ENCODE results near the gene GLI1.

GLI1 gene

DNA sequence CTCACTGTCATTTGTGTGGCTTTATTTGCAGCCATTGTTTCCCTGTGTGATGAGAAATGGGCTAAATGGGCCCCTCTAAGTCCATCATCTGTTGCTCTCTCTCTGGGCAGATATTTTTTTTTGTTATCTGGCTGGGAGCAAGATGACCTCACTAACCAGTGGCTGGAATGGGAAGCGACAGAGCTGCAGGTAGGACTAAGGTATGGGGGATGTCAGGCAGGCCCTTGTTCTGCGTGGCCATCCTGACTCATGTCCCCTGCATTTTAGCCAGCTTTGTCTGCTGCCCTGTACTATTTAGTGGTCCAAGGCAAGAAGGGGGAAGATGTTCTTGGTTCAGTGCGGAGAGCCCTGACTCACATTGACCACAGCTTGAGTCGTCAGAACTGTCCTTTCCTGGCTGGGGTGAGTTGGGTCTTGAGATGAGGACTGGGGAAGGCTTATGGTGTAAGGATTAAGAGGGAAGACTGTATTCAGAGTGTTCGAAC lies 29.6 kb downstream of the GLI1 start:
- no peak for ATAC-seq
- TF ChIP-seq TCF4 (CRISPR knock-in tag; IDR thresholded peaks at IDR 0.05; ENCODE audit: borderline replicate concordance) (no peak), OSR1 (CRISPR knock-in tag; IDR thresholded peaks at IDR 0.05) (no peak), ZNF70 (CRISPR knock-in tag; IDR thresholded peaks at IDR 0.05) (no peak), ZNF8 (CRISPR knock-in tag; IDR thresholded peaks at IDR 0.05) (no peak), ARNTL (CRISPR knock-in tag; IDR thresholded peaks at IDR 0.05; ENCODE audit: borderline replicate concordance, low read depth) (no peak), ISL1 (CRISPR knock-in tag; IDR thresholded peaks at IDR 0.05) (no peak), ZNF565 (CRISPR knock-in tag; conservative IDR thresholded peaks at IDR 0.05; ENCODE audit: low read depth) (no peak), ZC3H10 (CRISPR knock-in tag; IDR thresholded peaks at IDR 0.05) (no peak), GLIS3 (CRISPR knock-in tag; IDR thresholded peaks at IDR 0.05) (no peak), TOX (CRISPR knock-in tag; IDR thresholded peaks at IDR 0.05; ENCODE audit: borderline replicate concordance) (no peak), BACH2 (CRISPR knock-in tag; IDR thresholded peaks at IDR 0.05; ENCODE audit: borderline replicate concordance) (no peak), ZFP3 (CRISPR knock-in tag; IDR thresholded peaks at IDR 0.05) (no peak), PPARA (CRISPR knock-in tag; IDR thresholded peaks at IDR 0.05; ENCODE audit: borderline replicate concordance) (no peak)
- TF ChIP-seq, protein P1, sequence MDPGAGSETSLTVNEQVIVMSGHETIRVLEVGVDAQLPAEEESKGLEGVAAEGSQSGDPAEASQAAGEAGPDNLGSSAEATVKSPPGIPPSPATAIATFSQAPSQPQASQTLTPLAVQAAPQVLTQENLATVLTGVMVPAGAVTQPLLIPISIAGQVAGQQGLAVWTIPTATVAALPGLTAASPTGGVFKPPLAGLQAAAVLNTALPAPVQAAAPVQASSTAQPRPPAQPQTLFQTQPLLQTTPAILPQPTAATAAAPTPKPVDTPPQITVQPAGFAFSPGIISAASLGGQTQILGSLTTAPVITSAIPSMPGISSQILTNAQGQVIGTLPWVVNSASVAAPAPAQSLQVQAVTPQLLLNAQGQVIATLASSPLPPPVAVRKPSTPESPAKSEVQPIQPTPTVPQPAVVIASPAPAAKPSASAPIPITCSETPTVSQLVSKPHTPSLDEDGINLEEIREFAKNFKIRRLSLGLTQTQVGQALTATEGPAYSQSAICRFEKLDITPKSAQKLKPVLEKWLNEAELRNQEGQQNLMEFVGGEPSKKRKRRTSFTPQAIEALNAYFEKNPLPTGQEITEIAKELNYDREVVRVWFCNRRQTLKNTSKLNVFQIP (CRISPR knock-in tag; IDR thresholded peaks at IDR 0.05; ENCODE audit: borderline replicate concordance, low read depth), result no peak
- TF ChIP-seq, protein P2, sequence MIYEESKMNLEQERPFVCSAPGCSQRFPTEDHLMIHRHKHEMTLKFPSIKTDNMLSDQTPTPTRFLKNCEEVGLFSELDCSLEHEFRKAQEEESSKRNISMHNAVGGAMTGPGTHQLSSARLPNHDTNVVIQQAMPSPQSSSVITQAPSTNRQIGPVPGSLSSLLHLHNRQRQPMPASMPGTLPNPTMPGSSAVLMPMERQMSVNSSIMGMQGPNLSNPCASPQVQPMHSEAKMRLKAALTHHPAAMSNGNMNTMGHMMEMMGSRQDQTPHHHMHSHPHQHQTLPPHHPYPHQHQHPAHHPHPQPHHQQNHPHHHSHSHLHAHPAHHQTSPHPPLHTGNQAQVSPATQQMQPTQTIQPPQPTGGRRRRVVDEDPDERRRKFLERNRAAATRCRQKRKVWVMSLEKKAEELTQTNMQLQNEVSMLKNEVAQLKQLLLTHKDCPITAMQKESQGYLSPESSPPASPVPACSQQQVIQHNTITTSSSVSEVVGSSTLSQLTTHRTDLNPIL (CRISPR knock-in tag; IDR thresholded peaks at IDR 0.05; ENCODE audit: low read depth), result no peak
- TF ChIP-seq, protein P3, sequence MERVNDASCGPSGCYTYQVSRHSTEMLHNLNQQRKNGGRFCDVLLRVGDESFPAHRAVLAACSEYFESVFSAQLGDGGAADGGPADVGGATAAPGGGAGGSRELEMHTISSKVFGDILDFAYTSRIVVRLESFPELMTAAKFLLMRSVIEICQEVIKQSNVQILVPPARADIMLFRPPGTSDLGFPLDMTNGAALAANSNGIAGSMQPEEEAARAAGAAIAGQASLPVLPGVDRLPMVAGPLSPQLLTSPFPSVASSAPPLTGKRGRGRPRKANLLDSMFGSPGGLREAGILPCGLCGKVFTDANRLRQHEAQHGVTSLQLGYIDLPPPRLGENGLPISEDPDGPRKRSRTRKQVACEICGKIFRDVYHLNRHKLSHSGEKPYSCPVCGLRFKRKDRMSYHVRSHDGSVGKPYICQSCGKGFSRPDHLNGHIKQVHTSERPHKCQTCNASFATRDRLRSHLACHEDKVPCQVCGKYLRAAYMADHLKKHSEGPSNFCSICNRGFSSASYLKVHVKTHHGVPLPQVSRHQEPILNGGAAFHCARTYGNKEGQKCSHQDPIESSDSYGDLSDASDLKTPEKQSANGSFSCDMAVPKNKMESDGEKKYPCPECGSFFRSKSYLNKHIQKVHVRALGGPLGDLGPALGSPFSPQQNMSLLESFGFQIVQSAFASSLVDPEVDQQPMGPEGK (CRISPR knock-in tag; IDR thresholded peaks at IDR 0.05; ENCODE audit: borderline replicate concordance), result no peak
- TF ChIP-seq, protein P4, sequence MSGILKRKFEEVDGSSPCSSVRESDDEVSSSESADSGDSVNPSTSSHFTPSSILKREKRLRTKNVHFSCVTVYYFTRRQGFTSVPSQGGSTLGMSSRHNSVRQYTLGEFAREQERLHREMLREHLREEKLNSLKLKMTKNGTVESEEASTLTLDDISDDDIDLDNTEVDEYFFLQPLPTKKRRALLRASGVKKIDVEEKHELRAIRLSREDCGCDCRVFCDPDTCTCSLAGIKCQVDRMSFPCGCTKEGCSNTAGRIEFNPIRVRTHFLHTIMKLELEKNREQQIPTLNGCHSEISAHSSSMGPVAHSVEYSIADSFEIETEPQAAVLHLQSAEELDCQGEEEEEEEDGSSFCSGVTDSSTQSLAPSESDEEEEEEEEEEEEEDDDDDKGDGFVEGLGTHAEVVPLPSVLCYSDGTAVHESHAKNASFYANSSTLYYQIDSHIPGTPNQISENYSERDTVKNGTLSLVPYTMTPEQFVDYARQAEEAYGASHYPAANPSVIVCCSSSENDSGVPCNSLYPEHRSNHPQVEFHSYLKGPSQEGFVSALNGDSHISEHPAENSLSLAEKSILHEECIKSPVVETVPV (CRISPR knock-in tag; IDR thresholded peaks at IDR 0.05), result no peak

DNA sequence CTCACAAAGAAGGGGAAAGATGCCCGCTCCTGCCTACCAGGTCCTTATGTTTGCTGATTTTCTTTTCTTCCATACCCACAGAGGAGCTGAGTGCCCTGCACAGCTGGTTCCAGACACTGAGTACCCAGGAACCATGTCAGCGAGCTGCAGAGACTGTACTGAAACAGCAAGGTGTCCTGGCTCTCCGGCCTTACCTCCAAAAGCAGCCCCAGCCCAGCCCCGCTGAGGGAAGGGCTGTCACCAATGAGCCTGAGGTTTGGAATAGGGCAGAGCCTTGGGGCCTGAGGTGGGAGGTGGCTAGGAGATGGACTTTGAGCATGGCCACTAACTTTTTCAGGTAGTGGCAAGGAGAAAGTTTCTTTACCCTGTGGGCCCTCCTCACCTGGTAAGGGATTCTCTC lies 30.5 kb downstream of the GLI1 start:
- no peak for ATAC-seq
- TF ChIP-seq ISL1 (CRISPR knock-in tag; IDR thresholded peaks at IDR 0.05) (no peak), OSR1 (CRISPR knock-in tag; IDR thresholded peaks at IDR 0.05) (no peak), ZFP30 (CRISPR knock-in tag; IDR thresholded peaks at IDR 0.05) (no peak), ZFP3 (CRISPR knock-in tag; IDR thresholded peaks at IDR 0.05) (no peak), CSDC2 (CRISPR knock-in tag; IDR thresholded peaks at IDR 0.05) (no peak), TOX (CRISPR knock-in tag; IDR thresholded peaks at IDR 0.05; ENCODE audit: borderline replicate concordance) (no peak), RARB (CRISPR knock-in tag; IDR thresholded peaks at IDR 0.05) (no peak), ZNF8 (CRISPR knock-in tag; IDR thresholded peaks at IDR 0.05) (no peak), GLIS3 (CRISPR knock-in tag; IDR thresholded peaks at IDR 0.05) (no peak), PPARA (CRISPR knock-in tag; IDR thresholded peaks at IDR 0.05; ENCODE audit: borderline replicate concordance) (no peak)
- TF ChIP-seq, protein P5, sequence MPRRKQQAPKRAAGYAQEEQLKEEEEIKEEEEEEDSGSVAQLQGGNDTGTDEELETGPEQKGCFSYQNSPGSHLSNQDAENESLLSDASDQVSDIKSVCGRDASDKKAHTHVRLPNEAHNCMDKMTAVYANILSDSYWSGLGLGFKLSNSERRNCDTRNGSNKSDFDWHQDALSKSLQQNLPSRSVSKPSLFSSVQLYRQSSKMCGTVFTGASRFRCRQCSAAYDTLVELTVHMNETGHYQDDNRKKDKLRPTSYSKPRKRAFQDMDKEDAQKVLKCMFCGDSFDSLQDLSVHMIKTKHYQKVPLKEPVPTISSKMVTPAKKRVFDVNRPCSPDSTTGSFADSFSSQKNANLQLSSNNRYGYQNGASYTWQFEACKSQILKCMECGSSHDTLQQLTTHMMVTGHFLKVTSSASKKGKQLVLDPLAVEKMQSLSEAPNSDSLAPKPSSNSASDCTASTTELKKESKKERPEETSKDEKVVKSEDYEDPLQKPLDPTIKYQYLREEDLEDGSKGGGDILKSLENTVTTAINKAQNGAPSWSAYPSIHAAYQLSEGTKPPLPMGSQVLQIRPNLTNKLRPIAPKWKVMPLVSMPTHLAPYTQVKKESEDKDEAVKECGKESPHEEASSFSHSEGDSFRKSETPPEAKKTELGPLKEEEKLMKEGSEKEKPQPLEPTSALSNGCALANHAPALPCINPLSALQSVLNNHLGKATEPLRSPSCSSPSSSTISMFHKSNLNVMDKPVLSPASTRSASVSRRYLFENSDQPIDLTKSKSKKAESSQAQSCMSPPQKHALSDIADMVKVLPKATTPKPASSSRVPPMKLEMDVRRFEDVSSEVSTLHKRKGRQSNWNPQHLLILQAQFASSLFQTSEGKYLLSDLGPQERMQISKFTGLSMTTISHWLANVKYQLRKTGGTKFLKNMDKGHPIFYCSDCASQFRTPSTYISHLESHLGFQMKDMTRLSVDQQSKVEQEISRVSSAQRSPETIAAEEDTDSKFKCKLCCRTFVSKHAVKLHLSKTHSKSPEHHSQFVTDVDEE (CRISPR knock-in tag; IDR thresholded peaks at IDR 0.05), result no peak
- TF ChIP-seq, protein P2 (CRISPR knock-in tag; IDR thresholded peaks at IDR 0.05; ENCODE audit: low read depth), result no peak
- TF ChIP-seq, protein P1 (CRISPR knock-in tag; IDR thresholded peaks at IDR 0.05; ENCODE audit: borderline replicate concordance, low read depth), result no peak
- TF ChIP-seq, protein P4 (CRISPR knock-in tag; IDR thresholded peaks at IDR 0.05), result no peak
- TF ChIP-seq, protein P3 (CRISPR knock-in tag; IDR thresholded peaks at IDR 0.05; ENCODE audit: borderline replicate concordance), result no peak

All from SK-N-SH treated with all-trans-retinoic acid at 6 μM for 48 hours (cell line).